ENCODE results near the gene PLEKHN1. TPM values are rescaled to one million over a fixed set of nuclear protein-coding genes. Genes with fewer than 3 reads are reported as not detected.

PLEKHN1 gene
- total RNA-seq, 1 donor from 2014 or later: 6.4 TPM

DNA sequence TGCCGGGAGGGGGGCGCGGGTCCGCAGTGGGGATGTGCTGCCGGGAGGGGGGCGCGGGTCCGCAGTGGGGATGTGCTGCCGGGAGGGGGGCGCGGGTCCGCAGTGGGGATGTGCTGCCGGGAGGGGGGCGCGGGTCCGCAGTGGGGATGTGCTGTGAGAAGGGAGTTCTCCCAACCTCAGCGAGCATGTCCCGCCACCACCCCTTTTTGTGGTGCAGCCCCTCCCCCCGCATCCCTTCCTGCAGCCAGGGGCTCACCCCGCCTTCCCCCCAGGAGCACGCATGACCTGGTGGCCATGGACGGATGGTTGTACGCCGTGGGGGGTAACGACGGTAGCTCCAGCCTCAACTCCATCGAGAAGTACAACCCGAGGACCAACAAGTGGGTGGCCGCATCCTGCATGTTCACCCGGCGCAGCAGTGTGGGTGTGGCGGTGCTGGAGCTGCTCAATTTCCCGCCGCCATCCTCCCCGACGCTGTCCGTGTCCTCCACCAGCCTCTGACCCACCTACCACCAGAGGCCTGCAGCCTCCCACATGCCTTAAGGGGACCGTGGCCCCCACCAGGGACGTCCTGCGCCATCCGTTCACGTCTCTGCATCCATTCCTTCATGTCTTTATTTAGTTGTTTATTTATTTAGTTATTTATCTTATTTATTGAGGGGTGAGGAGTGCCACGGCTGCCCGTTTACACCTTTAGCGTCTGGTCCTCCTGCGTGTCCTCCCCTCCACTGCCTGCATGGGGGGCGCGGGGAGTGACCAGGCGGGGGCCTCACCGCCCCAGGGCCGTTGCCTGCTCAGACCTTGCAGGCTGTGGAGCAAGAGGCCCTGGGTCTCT lies 1.4 kb upstream of the PLEKHN1 start:
- DNase-seq (ENCODE audit: extremely low spot score, unreplicated experiment): no peak
- no peak overlapping the region for H3K27ac Mint-ChIP-seq
- H3K4me3 Mint-ChIP-seq: no peak overlapping the region
- TF ChIP-seq, protein P1, sequence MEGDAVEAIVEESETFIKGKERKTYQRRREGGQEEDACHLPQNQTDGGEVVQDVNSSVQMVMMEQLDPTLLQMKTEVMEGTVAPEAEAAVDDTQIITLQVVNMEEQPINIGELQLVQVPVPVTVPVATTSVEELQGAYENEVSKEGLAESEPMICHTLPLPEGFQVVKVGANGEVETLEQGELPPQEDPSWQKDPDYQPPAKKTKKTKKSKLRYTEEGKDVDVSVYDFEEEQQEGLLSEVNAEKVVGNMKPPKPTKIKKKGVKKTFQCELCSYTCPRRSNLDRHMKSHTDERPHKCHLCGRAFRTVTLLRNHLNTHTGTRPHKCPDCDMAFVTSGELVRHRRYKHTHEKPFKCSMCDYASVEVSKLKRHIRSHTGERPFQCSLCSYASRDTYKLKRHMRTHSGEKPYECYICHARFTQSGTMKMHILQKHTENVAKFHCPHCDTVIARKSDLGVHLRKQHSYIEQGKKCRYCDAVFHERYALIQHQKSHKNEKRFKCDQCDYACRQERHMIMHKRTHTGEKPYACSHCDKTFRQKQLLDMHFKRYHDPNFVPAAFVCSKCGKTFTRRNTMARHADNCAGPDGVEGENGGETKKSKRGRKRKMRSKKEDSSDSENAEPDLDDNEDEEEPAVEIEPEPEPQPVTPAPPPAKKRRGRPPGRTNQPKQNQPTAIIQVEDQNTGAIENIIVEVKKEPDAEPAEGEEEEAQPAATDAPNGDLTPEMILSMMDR (conservative IDR thresholded peaks at IDR 0.05): no peak
- H3K4me1 Mint-ChIP-seq (ENCODE audit: unreplicated experiment): no peaks in the 10 kb centered on the region
- peaks cover 26% of the 10 kb centered on the region for H3K27me3 Mint-ChIP-seq
- H3K9me3 Mint-ChIP-seq: no peaks in the 10 kb centered on the region
- H3K36me3 Mint-ChIP-seq: no peaks in the 10 kb centered on the region

DNA sequence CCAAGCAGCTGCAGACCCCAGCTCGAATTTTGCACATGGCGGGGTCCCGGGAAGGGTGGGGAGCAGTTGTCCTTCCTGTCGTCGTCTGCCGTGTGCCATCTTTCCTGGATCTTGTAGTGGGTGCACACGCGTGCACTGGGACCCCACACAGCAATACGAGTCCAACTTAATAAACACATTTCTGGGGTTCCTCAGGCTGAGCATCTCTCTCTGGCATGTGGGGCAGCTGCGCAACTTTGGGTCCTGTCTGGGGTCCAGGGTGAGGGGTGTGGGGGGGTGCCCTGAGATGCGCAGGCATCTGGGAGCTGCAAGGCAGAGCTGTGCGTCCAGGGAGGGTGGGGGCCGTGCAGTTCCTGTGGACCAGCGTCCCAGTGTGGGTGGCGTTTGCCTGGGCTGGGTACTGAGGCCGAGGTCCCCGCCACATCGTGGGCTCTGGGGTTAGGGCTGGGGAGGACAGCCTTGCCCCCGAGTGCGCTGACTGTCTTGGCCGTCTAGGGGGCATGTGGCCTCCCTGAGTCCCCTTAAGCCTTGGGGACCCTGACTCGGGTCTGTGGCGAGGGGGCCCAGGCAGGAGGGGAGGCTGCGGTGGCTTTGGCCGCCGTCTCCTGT lies 652 bp upstream of the PLEKHN1 start:
- TF ChIP-seq, protein P1 (conservative IDR thresholded peaks at IDR 0.05): no peak
- Mint-ChIP-seq H3K9me3 (no peaks in the 10 kb centered on the region), H3K36me3 (no peaks in the 10 kb centered on the region), H3K4me1 (ENCODE audit: unreplicated experiment) (no peaks in the 10 kb centered on the region), H3K4me3 (no peak overlapping the region), H3K27me3 (peaks cover 26% of the 10 kb centered on the region), H3K27ac (no peak overlapping the region)
- DNase-seq (ENCODE audit: extremely low spot score, unreplicated experiment): no peak

DNA sequence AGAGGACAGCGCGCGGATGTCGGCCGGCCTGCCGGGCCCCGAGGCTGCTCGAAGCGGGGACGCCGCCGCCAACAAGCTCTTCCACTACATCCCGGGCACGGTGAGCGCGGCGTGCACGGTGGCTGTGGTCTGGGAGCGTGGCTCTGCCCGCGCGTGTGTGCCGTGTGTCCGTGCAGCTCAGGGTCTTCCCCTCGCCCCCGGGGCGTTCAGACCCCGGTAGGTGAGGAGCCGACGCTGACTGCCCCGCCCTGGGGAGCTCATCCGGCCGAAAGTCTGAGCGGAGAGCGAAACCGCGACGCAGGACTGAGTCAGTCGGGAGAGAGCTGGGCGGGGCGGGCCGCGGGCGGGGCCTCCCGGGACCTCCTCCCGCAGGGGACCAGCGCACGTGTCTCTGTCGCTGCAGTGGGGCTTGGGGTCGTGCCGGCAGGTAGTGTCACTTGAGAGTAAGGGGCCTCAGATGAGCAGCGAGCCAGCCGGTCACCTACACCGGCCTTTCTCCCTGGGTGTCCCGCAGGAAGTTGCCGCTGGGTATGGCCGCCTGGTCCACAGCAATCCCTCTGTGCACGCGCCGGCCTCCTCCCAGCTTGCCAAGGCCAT lies 520 bp downstream of the PLEKHN1 start:
- peaks cover 26% of the 10 kb centered on the region for H3K27me3 Mint-ChIP-seq
- no peak overlapping the region for H3K27ac Mint-ChIP-seq

DNA sequence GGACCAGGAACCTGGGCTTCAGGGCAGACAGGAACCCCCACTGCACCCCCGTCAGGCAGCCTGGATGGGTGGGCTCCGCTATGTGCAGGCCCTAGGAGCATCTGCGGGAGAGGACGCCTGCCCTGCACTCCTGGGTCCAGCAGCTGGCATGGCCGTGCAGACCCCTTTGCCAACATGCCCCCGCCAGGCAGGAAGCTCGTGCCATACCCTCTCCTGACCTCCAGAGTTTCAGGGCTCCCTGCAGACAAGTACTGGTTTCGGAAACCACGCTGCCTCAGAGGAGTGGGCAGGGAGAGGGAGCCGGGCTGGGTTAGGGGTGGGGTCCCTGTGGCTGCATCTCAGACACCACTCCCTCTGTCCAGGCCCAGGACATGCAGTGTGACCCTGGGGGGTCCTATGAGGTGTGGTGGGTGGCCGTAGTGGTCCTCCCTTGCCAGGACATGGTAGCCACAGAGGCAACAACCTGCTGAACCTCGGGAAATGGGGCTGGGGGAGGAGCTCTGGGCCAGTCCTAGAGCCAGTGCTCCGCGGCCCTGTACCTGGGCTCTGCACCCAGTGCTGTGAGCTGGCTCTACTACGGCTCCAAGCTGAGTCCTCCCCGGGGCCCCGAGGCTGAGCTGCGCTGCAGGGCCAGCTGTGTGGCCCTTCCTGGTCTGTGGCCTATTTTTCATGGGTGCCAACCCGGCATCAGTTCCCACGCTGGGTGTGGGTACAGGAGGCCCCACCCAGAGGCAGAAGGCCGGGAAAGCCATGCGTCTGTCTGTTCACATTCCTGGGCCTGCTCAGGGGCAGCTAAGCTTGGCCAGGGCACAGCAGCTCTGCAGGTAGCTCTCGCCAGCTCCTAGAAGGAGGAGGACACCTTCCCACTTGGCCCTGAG lies 1.4 kb downstream of the PLEKHN1 start:
- H3K36me3 Mint-ChIP-seq: no peaks in the 10 kb centered on the region
- H3K9me3 Mint-ChIP-seq: no peaks in the 10 kb centered on the region
- TF ChIP-seq, protein P1 (conservative IDR thresholded peaks at IDR 0.05): no peak
- no peak for DNase-seq (ENCODE audit: extremely low spot score, unreplicated experiment)
- no peaks in the 10 kb centered on the region for H3K4me1 Mint-ChIP-seq (ENCODE audit: unreplicated experiment)
- H3K27ac Mint-ChIP-seq: no peak overlapping the region
- peaks cover 26% of the 10 kb centered on the region for H3K27me3 Mint-ChIP-seq
- H3K4me3 Mint-ChIP-seq: peak overlapping the region; percentile 20

More for the DNA sequence above, 520 bp downstream of the PLEKHN1 start:
- no peaks in the 10 kb centered on the region for H3K4me1 Mint-ChIP-seq (ENCODE audit: unreplicated experiment)
- H3K4me3 Mint-ChIP-seq: peak overlapping the region; percentile 77
- TF ChIP-seq, protein P1 (conservative IDR thresholded peaks at IDR 0.05): no peak
- H3K36me3 Mint-ChIP-seq: no peaks in the 10 kb centered on the region
- no peaks in the 10 kb centered on the region for H3K9me3 Mint-ChIP-seq
- DNase-seq (ENCODE audit: extremely low spot score, unreplicated experiment): no peak

DNA sequence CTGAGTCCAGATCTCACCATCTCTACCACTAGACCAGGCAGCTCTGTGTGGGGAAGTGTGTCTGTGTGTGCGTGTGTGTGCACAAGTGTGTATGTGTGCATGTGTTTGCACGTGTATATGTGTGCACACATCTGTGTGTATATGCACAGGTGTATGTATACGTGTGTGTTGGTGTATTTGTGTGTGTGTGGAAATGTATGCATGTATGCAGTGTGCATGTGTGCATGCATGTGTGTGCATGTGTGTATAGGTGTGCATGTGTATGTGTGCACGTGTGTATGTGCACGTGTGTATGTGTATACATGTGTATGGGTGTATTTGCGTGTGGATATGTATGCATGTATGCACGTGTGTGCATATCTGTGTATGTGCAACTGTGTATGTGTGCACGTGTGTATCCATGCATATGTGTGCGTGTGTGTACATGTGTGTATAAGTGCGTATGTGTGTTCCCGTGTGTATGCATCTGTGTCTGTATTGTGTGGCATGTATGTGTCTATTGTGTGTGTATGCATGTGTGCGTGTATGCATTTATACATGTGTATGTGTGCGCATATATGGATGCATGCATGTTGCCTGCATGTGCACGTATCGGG lies 3.1 kb downstream of the PLEKHN1 start:
- Mint-ChIP-seq H3K36me3 (no peaks in the 10 kb centered on the region), H3K27me3 (peaks cover 26% of the 10 kb centered on the region), H3K4me3 (peak overlapping the region; percentile 13), H3K9me3 (no peaks in the 10 kb centered on the region), H3K27ac (no peak overlapping the region), H3K4me1 (ENCODE audit: unreplicated experiment) (no peaks in the 10 kb centered on the region)
- DNase-seq (ENCODE audit: extremely low spot score, unreplicated experiment): no peak
- TF ChIP-seq, protein P1 (conservative IDR thresholded peaks at IDR 0.05): no peak
